ENCODE data around the gene ARMC12. TPM values are rescaled to one million over a fixed set of nuclear protein-coding genes. Genes with fewer than 3 reads are reported as not detected.
A peak's percentile ranks its signal among the peaks of the same experiment; 100 is the strongest.

ARMC12 gene
- total and polyA plus RNA-seq, 2 of the 13 experiments (the other 11 are each of a cell fraction or from before 2014, with no cell fraction given), result 1.3 TPM; not detected in 1

DNA sequence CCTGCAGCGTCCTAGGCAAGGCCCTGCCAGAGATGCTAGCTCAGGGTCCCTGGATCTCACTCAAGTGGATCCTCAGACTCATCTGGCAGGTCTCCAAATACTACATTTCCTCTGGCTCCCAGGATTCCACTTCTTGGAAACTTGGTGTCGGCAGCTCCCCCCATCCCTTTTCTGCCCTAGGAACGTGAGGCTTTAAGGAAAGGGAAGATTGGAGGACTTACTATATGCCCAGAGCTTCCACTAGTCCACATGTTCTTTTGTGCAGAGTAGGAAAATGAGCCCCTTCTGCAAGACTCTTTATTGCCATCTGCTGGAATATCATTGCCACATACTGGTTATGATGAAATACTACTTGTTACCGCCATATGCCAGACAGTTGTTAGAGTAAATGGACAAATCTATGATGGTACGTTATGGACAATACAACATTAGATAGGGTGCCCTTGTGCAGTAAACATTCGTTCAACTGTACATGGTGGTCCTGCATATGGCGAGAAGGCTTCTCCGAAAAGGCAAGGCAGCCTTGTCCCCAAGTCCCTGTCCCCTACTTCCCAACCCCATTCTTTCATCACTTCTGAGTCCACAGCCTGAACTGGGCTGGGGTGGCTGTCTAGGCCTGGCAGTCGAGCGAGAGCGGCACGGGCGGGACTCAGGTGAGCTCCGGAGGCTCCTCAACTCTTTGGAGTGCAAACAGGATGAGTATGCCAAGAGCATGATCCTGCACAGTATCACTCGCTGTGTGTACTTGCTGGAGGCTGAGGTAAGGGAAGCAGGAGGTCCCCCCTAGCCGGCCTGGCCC lies 780 bp downstream of the ARMC12 start (continued):
- TF ChIP-seq ZNF441 (CRISPR knock-in tag; IDR thresholded peaks at IDR 0.05; ENCODE audit: borderline replicate concordance) (0 out of 2 replicates have a peak, but pooled peaks have one; percentile 36), NRL (CRISPR knock-in tag; IDR thresholded peaks at IDR 0.05; ENCODE audit: borderline replicate concordance) (no peak), ZNF207 (IDR thresholded peaks at IDR 0.05; ENCODE audit: borderline replicate concordance) (no peak), RARA (CRISPR knock-in tag; IDR thresholded peaks at IDR 0.05) (no peak), ARNT2 (CRISPR knock-in tag; IDR thresholded peaks at IDR 0.05; ENCODE audit: low read depth) (no peak), ZNF224 (CRISPR knock-in tag; IDR thresholded peaks at IDR 0.05) (no peak), CEBPG (CRISPR knock-in tag; IDR thresholded peaks at IDR 0.05) (peak; percentile 98), HHEX (CRISPR knock-in tag; IDR thresholded peaks at IDR 0.05) (no peak), LCORL (IDR thresholded peaks at IDR 0.05) (no peak), LCORL (CRISPR knock-in tag; IDR thresholded peaks at IDR 0.05) (no peak), KDM1A (CRISPR knock-in tag; IDR thresholded peaks at IDR 0.05) (no peak), JUNB (CRISPR knock-in tag; IDR thresholded peaks at IDR 0.05; ENCODE audit: borderline replicate concordance) (no peak), PAX8 (CRISPR knock-in tag; IDR thresholded peaks at IDR 0.05; ENCODE audit: borderline replicate concordance) (no peak), ZNF205 (CRISPR knock-in tag; IDR thresholded peaks at IDR 0.05) (no peak), ZC3H13 (CRISPR knock-in tag; IDR thresholded peaks at IDR 0.05) (no peak), RFX1 (IDR thresholded peaks at IDR 0.05) (no peak), ZNF720 (CRISPR knock-in tag; IDR thresholded peaks at IDR 0.05) (no peak), ZNF484 (CRISPR knock-in tag; IDR thresholded peaks at IDR 0.05; ENCODE audit: borderline replicate concordance, low read depth) (no peak), SNRNP70 (IDR thresholded peaks at IDR 0.05; ENCODE audit: low read depth, low read length) (no peak)
- TF ChIP-seq, protein P1, sequence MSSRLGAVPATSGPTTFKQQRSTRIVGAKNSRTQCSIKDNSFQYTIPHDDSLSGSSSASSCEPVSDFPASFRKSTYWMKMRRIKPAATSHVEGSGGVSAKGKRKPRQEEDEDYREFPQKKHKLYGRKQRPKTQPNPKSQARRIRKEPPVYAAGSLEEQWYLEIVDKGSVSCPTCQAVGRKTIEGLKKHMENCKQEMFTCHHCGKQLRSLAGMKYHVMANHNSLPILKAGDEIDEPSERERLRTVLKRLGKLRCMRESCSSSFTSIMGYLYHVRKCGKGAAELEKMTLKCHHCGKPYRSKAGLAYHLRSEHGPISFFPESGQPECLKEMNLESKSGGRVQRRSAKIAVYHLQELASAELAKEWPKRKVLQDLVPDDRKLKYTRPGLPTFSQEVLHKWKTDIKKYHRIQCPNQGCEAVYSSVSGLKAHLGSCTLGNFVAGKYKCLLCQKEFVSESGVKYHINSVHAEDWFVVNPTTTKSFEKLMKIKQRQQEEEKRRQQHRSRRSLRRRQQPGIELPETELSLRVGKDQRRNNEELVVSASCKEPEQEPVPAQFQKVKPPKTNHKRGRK (CRISPR knock-in tag; IDR thresholded peaks at IDR 0.05), result no peak
- TF ChIP-seq, protein P2, sequence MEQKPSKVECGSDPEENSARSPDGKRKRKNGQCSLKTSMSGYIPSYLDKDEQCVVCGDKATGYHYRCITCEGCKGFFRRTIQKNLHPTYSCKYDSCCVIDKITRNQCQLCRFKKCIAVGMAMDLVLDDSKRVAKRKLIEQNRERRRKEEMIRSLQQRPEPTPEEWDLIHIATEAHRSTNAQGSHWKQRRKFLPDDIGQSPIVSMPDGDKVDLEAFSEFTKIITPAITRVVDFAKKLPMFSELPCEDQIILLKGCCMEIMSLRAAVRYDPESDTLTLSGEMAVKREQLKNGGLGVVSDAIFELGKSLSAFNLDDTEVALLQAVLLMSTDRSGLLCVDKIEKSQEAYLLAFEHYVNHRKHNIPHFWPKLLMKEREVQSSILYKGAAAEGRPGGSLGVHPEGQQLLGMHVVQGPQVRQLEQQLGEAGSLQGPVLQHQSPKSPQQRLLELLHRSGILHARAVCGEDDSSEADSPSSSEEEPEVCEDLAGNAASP (CRISPR knock-in tag; IDR thresholded peaks at IDR 0.05; ENCODE audit: borderline replicate concordance), result peak; percentile 46; the same call in 1 of the 2 replicates
- TF ChIP-seq, protein P3, sequence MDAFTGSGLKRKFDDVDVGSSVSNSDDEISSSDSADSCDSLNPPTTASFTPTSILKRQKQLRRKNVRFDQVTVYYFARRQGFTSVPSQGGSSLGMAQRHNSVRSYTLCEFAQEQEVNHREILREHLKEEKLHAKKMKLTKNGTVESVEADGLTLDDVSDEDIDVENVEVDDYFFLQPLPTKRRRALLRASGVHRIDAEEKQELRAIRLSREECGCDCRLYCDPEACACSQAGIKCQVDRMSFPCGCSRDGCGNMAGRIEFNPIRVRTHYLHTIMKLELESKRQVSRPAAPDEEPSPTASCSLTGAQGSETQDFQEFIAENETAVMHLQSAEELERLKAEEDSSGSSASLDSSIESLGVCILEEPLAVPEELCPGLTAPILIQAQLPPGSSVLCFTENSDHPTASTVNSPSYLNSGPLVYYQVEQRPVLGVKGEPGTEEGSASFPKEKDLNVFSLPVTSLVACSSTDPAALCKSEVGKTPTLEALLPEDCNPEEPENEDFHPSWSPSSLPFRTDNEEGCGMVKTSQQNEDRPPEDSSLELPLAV (CRISPR knock-in tag; conservative IDR thresholded peaks at IDR 0.05; ENCODE audit: low read depth), result no peak
- TF ChIP-seq, protein P4, sequence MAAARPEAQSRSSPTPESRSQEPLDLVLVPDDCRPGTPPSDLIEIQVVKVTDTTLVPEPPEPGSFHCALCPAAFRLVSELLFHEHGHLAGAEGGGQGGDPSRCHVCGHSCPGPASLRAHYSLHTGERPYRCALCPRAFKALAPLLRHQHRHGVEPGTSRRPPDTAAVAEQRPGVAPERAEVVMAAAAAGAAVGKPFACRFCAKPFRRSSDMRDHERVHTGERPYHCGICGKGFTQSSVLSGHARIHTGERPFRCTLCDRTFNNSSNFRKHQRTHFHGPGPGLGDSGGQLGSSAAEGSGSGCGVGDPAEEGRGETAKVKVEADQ (CRISPR knock-in tag; IDR thresholded peaks at IDR 0.05; ENCODE audit: borderline replicate concordance), result no peak
- TF ChIP-seq, protein P5, sequence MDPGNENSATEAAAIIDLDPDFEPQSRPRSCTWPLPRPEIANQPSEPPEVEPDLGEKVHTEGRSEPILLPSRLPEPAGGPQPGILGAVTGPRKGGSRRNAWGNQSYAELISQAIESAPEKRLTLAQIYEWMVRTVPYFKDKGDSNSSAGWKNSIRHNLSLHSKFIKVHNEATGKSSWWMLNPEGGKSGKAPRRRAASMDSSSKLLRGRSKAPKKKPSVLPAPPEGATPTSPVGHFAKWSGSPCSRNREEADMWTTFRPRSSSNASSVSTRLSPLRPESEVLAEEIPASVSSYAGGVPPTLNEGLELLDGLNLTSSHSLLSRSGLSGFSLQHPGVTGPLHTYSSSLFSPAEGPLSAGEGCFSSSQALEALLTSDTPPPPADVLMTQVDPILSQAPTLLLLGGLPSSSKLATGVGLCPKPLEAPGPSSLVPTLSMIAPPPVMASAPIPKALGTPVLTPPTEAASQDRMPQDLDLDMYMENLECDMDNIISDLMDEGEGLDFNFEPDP (CRISPR knock-in tag; conservative IDR thresholded peaks at IDR 0.05), result no peak

Measured in HepG2 (cell line).